ENCODE data around the gene RHBDD3.

The RHBDD3 gene

DNA sequence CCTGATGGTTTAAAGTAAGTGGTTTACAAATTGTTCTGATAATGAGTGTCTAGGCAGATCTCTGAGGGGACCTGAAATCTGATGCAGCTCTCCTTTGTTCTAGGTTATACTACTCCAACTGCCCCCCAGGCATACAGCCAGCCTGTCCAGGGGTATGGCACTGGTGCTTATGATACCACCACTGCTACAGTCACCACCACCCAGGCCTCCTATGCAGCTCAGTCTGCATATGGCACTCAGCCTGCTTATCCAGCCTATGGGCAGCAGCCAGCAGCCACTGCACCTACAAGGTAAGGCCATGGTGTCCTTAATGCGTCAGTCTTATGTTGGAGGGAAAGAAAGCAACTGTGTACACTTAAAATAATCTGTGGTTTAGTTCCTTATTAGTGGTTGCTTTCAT is 10.1 kb upstream of the RHBDD3 start:
- in situ Hi-C loops (cut with HindIII; ENCODE audit: low pct_ligation_motif_present, low sequenced_read_pairs): no loop called here
- TF ChIP-seq, protein P1, sequence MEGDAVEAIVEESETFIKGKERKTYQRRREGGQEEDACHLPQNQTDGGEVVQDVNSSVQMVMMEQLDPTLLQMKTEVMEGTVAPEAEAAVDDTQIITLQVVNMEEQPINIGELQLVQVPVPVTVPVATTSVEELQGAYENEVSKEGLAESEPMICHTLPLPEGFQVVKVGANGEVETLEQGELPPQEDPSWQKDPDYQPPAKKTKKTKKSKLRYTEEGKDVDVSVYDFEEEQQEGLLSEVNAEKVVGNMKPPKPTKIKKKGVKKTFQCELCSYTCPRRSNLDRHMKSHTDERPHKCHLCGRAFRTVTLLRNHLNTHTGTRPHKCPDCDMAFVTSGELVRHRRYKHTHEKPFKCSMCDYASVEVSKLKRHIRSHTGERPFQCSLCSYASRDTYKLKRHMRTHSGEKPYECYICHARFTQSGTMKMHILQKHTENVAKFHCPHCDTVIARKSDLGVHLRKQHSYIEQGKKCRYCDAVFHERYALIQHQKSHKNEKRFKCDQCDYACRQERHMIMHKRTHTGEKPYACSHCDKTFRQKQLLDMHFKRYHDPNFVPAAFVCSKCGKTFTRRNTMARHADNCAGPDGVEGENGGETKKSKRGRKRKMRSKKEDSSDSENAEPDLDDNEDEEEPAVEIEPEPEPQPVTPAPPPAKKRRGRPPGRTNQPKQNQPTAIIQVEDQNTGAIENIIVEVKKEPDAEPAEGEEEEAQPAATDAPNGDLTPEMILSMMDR (IDR thresholded peaks at IDR 0.05; ENCODE audit: low read depth, low read length, missing control alignments): no peak
- H3K27me3 ChIP-seq (replicated peaks): no peaks in the 10 kb centered on the region
- peaks cover 89% of the 10 kb centered on the region for H3K36me3 ChIP-seq (replicated peaks)
- no peak overlapping the region for H3K4me3 ChIP-seq (ENCODE audit: low read depth, low read length)
- H3K27ac ChIP-seq: no peak overlapping the region
- no peak for DNase-seq

DNA sequence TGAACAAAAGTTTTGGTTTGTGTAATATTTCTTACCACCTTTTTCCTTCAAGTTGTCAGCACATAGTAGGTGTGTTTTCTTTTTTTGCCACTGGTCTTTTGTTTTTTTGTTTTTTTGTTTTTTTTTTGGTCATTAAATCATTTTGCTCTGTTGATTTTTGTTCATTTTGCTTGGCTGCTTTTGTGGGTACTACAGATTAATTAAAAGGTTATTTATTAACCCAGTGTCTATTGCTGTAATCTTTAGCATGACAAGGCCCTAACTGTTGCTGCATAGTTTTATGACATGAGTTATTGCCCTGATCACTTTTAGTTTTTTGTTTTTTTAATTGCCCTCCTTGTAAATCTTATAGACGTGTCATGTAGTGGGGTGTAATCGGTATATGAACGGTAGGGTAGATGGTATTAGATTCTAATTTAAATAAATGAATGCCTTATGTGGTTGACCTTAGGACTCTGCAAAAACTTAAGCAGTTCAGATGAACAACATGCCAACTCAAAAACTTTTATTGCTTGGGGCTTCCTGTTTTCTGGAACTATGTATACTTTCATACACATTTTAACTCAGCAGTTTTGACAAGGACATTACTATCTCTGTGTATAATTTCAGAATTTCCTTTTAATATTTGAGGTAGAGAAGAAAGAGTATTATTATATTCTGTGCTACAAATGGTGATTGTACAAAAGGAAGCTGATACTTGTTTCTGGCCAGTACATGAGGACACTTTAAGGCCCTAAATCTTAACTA is 8.2 kb upstream of the RHBDD3 start:
- TF ChIP-seq, protein P1 (IDR thresholded peaks at IDR 0.05; ENCODE audit: low read depth, low read length, missing control alignments): no peak
- Histone ChIP-seq H3K4me3 (ENCODE audit: low read depth, low read length) (no peak overlapping the region), H3K36me3 (replicated peaks) (peaks cover 81% of the 10 kb centered on the region), H3K27ac (no peak overlapping the region), H3K27me3 (replicated peaks) (no peaks in the 10 kb centered on the region)
- in situ Hi-C loops (cut with HindIII; ENCODE audit: low pct_ligation_motif_present, low sequenced_read_pairs): no loop called here
- no peak for DNase-seq

DNA sequence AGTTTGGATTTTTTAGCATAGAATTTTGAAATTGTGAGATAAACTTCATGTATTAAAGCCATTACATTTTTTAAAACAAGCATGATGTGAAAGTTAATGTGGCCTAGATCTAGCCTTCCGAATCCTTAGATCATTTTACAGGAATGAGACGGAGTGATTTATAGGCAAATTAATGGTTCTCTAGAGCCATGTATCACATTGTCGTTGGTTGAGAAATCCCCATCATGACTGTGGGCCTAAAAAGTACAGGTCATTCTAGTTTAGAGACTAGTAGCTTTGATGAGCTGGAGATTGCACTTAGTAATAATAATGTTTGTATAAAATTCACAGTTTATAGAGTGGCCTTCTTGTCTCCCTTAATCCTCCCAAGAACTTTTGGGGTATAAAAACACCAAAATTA is 7.4 kb upstream of the RHBDD3 start:
- Histone ChIP-seq H3K4me3 (ENCODE audit: low read depth, low read length) (no peak overlapping the region), H3K36me3 (replicated peaks) (peaks cover 79% of the 10 kb centered on the region), H3K27ac (no peak overlapping the region), H3K27me3 (replicated peaks) (no peaks in the 10 kb centered on the region)
- TF ChIP-seq, protein P1 (IDR thresholded peaks at IDR 0.05; ENCODE audit: low read depth, low read length, missing control alignments): no peak
- in situ Hi-C loops (cut with HindIII; ENCODE audit: low pct_ligation_motif_present, low sequenced_read_pairs): no loop called here
- no peak for DNase-seq

DNA sequence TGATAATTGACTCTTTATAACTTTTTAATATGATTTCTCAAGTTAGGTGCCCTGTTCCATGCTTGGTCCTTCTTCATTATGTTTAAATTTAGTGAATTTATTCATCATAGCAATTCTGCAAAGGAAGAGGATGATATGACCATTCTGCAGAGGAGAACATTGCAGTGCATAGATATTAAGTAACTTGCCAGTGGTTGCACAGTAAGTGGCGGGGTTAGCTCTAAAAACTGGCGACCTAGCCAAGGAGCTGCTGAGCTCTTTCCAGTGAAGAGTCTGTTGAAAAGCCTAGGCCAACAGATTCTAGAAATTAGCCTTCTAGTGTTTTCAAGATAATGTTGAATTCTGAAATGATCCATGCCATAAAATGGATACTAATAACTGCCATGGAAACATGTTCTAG is 4.8 kb upstream of the RHBDD3 start:
- TF ChIP-seq, protein P1 (IDR thresholded peaks at IDR 0.05; ENCODE audit: low read depth, low read length, missing control alignments): no peak
- DNase-seq: no peak
- no peak overlapping the region for H3K4me3 ChIP-seq (ENCODE audit: low read depth, low read length)
- peaks cover 65% of the 10 kb centered on the region for H3K36me3 ChIP-seq (replicated peaks)
- in situ Hi-C loops (cut with HindIII; ENCODE audit: low pct_ligation_motif_present, low sequenced_read_pairs): no loop called here
- no peaks in the 10 kb centered on the region for H3K27me3 ChIP-seq (replicated peaks)
- H3K27ac ChIP-seq: no peak overlapping the region

DNA sequence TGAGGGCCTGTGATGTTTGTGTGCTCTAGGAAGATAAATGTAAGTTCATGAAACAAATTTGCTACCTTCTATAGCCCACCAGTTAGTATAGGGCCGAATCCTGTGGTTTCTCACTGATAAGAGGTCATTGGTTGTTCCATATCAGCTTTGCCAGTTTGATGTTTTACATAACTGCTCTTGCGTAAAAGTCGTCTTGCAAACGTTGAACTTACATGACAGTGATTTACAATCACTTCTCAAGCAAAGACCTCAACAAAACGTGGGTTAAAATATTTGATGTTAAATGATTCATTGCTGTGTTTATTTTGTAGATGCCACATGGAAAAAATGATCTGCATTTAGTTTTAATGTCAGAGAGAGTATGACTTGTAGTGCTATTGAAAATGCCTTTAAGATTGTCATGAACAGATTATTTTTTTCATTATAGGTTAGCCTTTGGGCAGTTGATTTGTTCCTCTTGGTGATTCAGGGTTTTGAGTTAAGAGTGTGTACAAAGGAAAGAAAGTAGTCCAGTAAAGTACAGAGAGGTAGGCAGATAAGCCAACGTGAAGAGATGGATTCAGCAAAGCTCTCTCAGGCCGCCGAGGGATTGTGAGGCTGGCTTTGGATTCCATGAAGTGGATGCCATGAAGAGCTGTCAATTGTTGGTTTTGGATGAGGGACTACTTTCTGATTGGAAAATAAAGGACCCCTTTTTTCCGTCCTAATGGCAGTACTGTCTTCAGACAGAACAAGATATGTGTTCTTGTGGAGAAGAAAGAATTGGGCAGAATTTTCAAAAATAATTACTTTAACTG is 2.9 kb upstream of the RHBDD3 start:
- in situ Hi-C loops (cut with HindIII; ENCODE audit: low pct_ligation_motif_present, low sequenced_read_pairs): no loop called here
- TF ChIP-seq, protein P1 (IDR thresholded peaks at IDR 0.05; ENCODE audit: low read depth, low read length, missing control alignments): no peak
- no peak overlapping the region for H3K27ac ChIP-seq
- H3K4me3 ChIP-seq (ENCODE audit: low read depth, low read length): peak overlapping the region; percentile 86
- no peaks in the 10 kb centered on the region for H3K27me3 ChIP-seq (replicated peaks)
- peaks cover 47% of the 10 kb centered on the region for H3K36me3 ChIP-seq (replicated peaks)
- peak; percentile 22 for DNase-seq

All from brain microvascular endothelial cell (primary cell).